HepG2 (cell line): ENCODE data around the gene LSM3. TPM values are rescaled to one million over a fixed set of nuclear protein-coding genes. Genes with fewer than 3 reads are reported as not detected.

Source experiments
- ATAC-seq: fragments of 200-7000 bp; cut with Tn5 transposase; 3 replicates; pipeline ENCODE4 v1.9.1; 2020; ENCODE audit warnings: mild to moderate bottlenecking, moderate library complexity
- BruUV-seq: library from RNA; stranded (reverse); fragments of 400-500 nt; replicated peaks from 2 replicates; lab custom pipeline; 2021; lab: Mats Ljungman, UMichigan
- CTCF ChIA-PET: fragments of 300-600 bp; formaldehyde crosslinking; extraction: SDS; loops from one replicate; lab custom pipeline; 2021; ENCODE audit warnings: low total read pairs, inconsistent platforms, low intra/inter-chr PET ratio; lab: Yijun Ruan, JAX
- POLR2A ChIA-PET: fragments of 350-600 bp; sonication (Branson Sonifier 250); formaldehyde crosslinking; loops from one replicate; lab custom pipeline; 2020; ENCODE audit warnings: antibody characterized with exemption, inconsistent platforms; lab: Yijun Ruan, JAX
- DNase-seq: peaks from one replicate; pipeline ENCODE4 v3.0.0-alpha.2; 2015; ENCODE audit warnings: low spot score
- FAIRE-seq: peaks from 3 replicates; lab custom pipeline; 2011; peaks lifted over from hg19 to GRCh38; lab: Jason Lieb, UNC
- H2AFZ ChIP-seq: one replicate; pipeline ENCODE4 v1.6.1; 2011; ENCODE audit warnings: low read length, inconsistent platforms
- H3K27ac ChIP-seq: fragments of 300-600 bp; 3 replicates; pipeline ENCODE4 v1.8.0; 2011; ENCODE audit warnings: mixed run types, mild to moderate bottlenecking, mixed read lengths, low read length, inconsistent platforms; ENCODE audit not compliant: insufficient read depth; ENCODE audit errors: extremely low read length
- H3K27me3 ChIP-seq, 2 experiments: fragments of 200-600 bp in 1 of 2; 2 replicates in 1 of 2; 3 replicates in 1 of 2; pipeline versions ENCODE4 v1.6.0 to v1.8.0; 2011; ENCODE audit warnings: low read length in 2 of 2, mild to moderate bottlenecking in 2 of 2, moderate library complexity in 2 of 2, inconsistent platforms in 1 of 2; ENCODE audit not compliant: insufficient read depth in 2 of 2, control insufficient read depth in 1 of 2
- H3K36me3 ChIP-seq, 2 experiments: fragments of 200-600 bp in 1 of 2; replicated peaks in 1 of 2; 2 replicates in 1 of 2; 3 replicates in 1 of 2; pipeline versions ENCODE4 v1.5.1 to v1.8.0; 2011; ENCODE audit warnings: low read length in 2 of 2, inconsistent platforms in 1 of 2; ENCODE audit not compliant: insufficient read depth in 2 of 2, control insufficient read depth in 1 of 2
- H3K4me1 ChIP-seq: 2 replicates; pipeline ENCODE4 v1.5.1; 2012; ENCODE audit warnings: low read length, inconsistent platforms; ENCODE audit not compliant: insufficient read depth
- H3K4me2 ChIP-seq: 2 replicates; pipeline ENCODE4 v1.6.0; 2011; ENCODE audit warnings: low read depth, low read length, inconsistent platforms
- H3K4me3 ChIP-seq, 3 experiments: fragments of 200-600 bp in 1 of 3; sonication (generic), shearing (Covaris generic) in 1 of 3; replicated peaks in 1 of 3; 2 replicates each; pipeline ENCODE4 v1.5.1; 2011 to 2016; ENCODE audit warnings: low read length in 3 of 3, inconsistent platforms in 2 of 3, low read depth in 2 of 3, mild to moderate bottlenecking in 2 of 3, control low read depth in 1 of 3, mixed read lengths in 1 of 3; ENCODE audit not compliant: insufficient read depth in 1 of 3
- H3K79me2 ChIP-seq: one replicate; pipeline ENCODE4 v1.6.1; 2011; ENCODE audit warnings: low read length, inconsistent platforms; ENCODE audit not compliant: insufficient read depth
- H3K9ac ChIP-seq: 2 replicates; pipeline ENCODE4 v1.6.0; 2011; ENCODE audit warnings: mild to moderate bottlenecking, low read depth, low read length, inconsistent platforms; ENCODE audit not compliant: insufficient read depth
- H3K9me3 ChIP-seq: 2 replicates; pipeline ENCODE4 v1.5.1; 2012; ENCODE audit warnings: mild to moderate bottlenecking, low read length
- H4K20me1 ChIP-seq: 2 replicates; pipeline ENCODE4 v1.6.0; 2011; ENCODE audit warnings: inconsistent platforms, mild to moderate bottlenecking, low read length, moderate library complexity; ENCODE audit not compliant: insufficient read depth
- SRSF1 ChIP-seq: fragments of 200-400 bp; formaldehyde crosslinking; optimal IDR thresholded peaks from 2 replicates; pipeline ENCODE3; 2017; ENCODE audit warnings: mild to moderate bottlenecking, low read depth, low read length, moderate library complexity
- ZNF484 ChIP-seq: sonication (generic); formaldehyde crosslinking; IDR thresholded peaks from 2 replicates; pipeline ENCODE4 v1.5.1; 2020; ENCODE audit warnings: mild to moderate bottlenecking, low read depth, missing genetic modification reagents, borderline replicate concordance
- WGBS: methylation state at CpG from one replicate; pipeline ENCODE4 v1.1.6; 2017; ENCODE audit warnings: low lambda C conversion rate; 5-methylcytosine and 5-hydroxymethylcytosine counted together
- in situ Hi-C: cut with HindIII; loops from 2 replicates; pipeline ENCODE4 v1.10.0; 2017; ENCODE audit warnings: low pct_unique_long_range_greater_than_20kb; ENCODE audit not compliant: extremely low pct_ligation_motif_present
- intact Hi-C: fragments of 100-400 bp; cut with micrococcal nuclease; formaldehyde crosslinking; loops from one replicate; pipeline ENCODE4 v1.10.0; 2022; ENCODE audit not compliant: unreplicated experiment
- polyA plus RNA-seq, 8 experiments: library from polyadenylated mRNA; depleted of rRNA in 3 of 8; stranded (reverse) in 7 of 8; unstranded in 1 of 8; fragments of >200 nt; fragmentation: Illumina TruSeq in 4 of 8; extraction: Trizol in 4 of 8; gene quantifications; 2 replicates each; pipeline versions ENCODE4 v1.2.1 to v1.2.3, GENCODE V29; 2011 to 2016; ENCODE audit warnings: low read depth in 4 of 8, missing spikeins in 1 of 8, mixed read lengths in 1 of 8; ENCODE audit not compliant: insufficient read depth in 1 of 8
- total RNA-seq, 5 experiments: library from RNA; depleted of rRNA; stranded (reverse); fragments of >200 nt; fragmentation: Illumina TruSeq; extraction: Trizol; gene quantifications; 2 replicates each; pipeline ENCODE4 v1.2.3, GENCODE V29; 2016; ENCODE audit warnings: low read depth in 1 of 5
- TF ChIP-seq, protein P1 (sequence below), 2 experiments: sonication (generic) in 1 of 2; formaldehyde crosslinking in 1 of 2; IDR thresholded peaks; 2 replicates each; pipeline versions ENCODE4 v1.6.1 to v1.9.0; 2014 to 2022; ENCODE audit warnings: antibody characterized with exemption in 1 of 2, borderline replicate concordance in 1 of 2, inconsistent platforms in 1 of 2, low read depth in 1 of 2, missing genetic modification reagents in 1 of 2
- TF ChIP-seq, protein P2 (sequence below): sonication (generic); formaldehyde crosslinking; IDR thresholded peaks from 2 replicates; pipeline ENCODE4 v1.5.1; 2020; ENCODE audit warnings: missing genetic modification reagents, mild to moderate bottlenecking, borderline replicate concordance
- TF ChIP-seq, protein P3 (sequence below): sonication (generic); formaldehyde crosslinking; IDR thresholded peaks from 2 replicates; pipeline ENCODE4 v1.9.0; 2021; ENCODE audit warnings: missing genetic modification reagents, borderline replicate concordance
- TF ChIP-seq, protein P4 (sequence below): sonication (generic); formaldehyde crosslinking; IDR thresholded peaks from 2 replicates; pipeline ENCODE4 v1.4.0; 2020; ENCODE audit warnings: missing genetic modification reagents, borderline replicate concordance

The LSM3 gene
- total and polyA plus RNA-seq, 2 of the 13 experiments (the other 11 are each of a cell fraction or from before 2014, with no cell fraction given), result 5.1 to 19.4 TPM

DNA sequence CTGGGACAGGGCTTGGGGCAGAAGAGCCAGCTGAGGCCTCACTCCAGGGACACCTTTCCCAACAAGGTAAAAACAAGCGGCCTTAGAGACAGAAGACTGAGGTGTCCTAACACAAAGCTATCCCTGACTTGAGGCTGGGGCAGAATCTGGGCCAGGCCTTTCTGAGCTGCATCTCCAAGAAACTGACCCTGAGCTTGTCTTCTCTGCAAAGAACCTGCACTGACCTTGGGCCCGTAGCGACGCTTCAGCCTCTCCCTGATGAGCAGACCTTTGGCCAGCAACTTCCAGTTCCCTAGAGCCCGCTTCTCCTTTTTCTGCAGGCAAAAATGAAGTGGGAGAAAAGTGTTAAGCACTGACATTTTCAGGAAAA lies 31.6 kb upstream of the LSM3 start:
- Histone ChIP-seq H3K36me3 (peaks cover 20 to 32% of the 10 kb centered on the region in 2 experiments; a peak in 4 of 5 replicates), H3K4me1 (peaks cover 20% of the 10 kb centered on the region), H2AFZ (no peak overlapping the region), H3K4me3 (no peak overlapping the region), H3K9ac (no peak overlapping the region), H3K27ac (no peak overlapping the region), H3K4me2 (no peak overlapping the region), H3K27me3 (no peaks in the 10 kb centered on the region), H4K20me1 (no peaks in the 10 kb centered on the region; the same call in 1 of the 2 replicates), H3K79me2 (no peaks in the 10 kb centered on the region), H3K9me3 (no peaks in the 10 kb centered on the region)
- no TSS peak for BruUV-seq
- 96% methylated on average over 4 of the region's 5 CpGs for WGBS
- intact Hi-C loops (no loop called here), in situ Hi-C loops (no loop called here)
- CTCF ChIA-PET, result no interaction called here
- FAIRE-seq, result no peak
- no peak for ATAC-seq
- no peak for DNase-seq
- POLR2A ChIA-PET, result interaction anchor here (3.2 kb wide), 1 partner anchor 22 kb away, joined by 30 read pairs; the partner anchor contains the start of genes CHCHD4 and TMEM43
- TF ChIP-seq, protein P1, sequence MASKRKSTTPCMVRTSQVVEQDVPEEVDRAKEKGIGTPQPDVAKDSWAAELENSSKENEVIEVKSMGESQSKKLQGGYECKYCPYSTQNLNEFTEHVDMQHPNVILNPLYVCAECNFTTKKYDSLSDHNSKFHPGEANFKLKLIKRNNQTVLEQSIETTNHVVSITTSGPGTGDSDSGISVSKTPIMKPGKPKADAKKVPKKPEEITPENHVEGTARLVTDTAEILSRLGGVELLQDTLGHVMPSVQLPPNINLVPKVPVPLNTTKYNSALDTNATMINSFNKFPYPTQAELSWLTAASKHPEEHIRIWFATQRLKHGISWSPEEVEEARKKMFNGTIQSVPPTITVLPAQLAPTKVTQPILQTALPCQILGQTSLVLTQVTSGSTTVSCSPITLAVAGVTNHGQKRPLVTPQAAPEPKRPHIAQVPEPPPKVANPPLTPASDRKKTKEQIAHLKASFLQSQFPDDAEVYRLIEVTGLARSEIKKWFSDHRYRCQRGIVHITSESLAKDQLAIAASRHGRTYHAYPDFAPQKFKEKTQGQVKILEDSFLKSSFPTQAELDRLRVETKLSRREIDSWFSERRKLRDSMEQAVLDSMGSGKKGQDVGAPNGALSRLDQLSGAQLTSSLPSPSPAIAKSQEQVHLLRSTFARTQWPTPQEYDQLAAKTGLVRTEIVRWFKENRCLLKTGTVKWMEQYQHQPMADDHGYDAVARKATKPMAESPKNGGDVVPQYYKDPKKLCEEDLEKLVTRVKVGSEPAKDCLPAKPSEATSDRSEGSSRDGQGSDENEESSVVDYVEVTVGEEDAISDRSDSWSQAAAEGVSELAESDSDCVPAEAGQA (IDR thresholded peaks at IDR 0.05; ENCODE audit: low read depth), result no peak
- TF ChIP-seq, protein P1 (CRISPR knock-in tag; IDR thresholded peaks at IDR 0.05; ENCODE audit: borderline replicate concordance), result no peak
- TF ChIP-seq SRSF1 (no peak), ZNF484 (CRISPR knock-in tag) (no peak)
- TF ChIP-seq, protein P2, sequence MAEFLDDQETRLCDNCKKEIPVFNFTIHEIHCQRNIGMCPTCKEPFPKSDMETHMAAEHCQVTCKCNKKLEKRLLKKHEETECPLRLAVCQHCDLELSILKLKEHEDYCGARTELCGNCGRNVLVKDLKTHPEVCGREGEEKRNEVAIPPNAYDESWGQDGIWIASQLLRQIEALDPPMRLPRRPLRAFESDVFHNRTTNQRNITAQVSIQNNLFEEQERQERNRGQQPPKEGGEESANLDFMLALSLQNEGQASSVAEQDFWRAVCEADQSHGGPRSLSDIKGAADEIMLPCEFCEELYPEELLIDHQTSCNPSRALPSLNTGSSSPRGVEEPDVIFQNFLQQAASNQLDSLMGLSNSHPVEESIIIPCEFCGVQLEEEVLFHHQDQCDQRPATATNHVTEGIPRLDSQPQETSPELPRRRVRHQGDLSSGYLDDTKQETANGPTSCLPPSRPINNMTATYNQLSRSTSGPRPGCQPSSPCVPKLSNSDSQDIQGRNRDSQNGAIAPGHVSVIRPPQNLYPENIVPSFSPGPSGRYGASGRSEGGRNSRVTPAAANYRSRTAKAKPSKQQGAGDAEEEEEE (CRISPR knock-in tag), result no peak
- TF ChIP-seq, protein P3, sequence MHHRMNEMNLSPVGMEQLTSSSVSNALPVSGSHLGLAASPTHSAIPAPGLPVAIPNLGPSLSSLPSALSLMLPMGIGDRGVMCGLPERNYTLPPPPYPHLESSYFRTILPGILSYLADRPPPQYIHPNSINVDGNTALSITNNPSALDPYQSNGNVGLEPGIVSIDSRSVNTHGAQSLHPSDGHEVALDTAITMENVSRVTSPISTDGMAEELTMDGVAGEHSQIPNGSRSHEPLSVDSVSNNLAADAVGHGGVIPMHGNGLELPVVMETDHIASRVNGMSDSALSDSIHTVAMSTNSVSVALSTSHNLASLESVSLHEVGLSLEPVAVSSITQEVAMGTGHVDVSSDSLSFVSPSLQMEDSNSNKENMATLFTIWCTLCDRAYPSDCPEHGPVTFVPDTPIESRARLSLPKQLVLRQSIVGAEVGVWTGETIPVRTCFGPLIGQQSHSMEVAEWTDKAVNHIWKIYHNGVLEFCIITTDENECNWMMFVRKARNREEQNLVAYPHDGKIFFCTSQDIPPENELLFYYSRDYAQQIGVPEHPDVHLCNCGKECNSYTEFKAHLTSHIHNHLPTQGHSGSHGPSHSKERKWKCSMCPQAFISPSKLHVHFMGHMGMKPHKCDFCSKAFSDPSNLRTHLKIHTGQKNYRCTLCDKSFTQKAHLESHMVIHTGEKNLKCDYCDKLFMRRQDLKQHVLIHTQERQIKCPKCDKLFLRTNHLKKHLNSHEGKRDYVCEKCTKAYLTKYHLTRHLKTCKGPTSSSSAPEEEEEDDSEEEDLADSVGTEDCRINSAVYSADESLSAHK (CRISPR knock-in tag), result no peak
- TF ChIP-seq, protein P4, sequence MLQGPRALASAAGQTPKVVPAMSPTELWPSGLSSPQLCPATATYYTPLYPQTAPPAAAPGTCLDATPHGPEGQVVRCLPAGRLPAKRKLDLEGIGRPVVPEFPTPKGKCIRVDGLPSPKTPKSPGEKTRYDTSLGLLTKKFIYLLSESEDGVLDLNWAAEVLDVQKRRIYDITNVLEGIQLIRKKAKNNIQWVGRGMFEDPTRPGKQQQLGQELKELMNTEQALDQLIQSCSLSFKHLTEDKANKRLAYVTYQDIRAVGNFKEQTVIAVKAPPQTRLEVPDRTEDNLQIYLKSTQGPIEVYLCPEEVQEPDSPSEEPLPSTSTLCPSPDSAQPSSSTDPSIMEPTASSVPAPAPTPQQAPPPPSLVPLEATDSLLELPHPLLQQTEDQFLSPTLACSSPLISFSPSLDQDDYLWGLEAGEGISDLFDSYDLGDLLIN (CRISPR knock-in tag), result no peak
